Measurements from ENCODE around the gene SSUH2. TPM values are rescaled to one million over a fixed set of nuclear protein-coding genes. Genes with fewer than 3 reads are reported as not detected.

Gene SSUH2
- polyA plus RNA-seq, 3 donors = not detected

DNA sequence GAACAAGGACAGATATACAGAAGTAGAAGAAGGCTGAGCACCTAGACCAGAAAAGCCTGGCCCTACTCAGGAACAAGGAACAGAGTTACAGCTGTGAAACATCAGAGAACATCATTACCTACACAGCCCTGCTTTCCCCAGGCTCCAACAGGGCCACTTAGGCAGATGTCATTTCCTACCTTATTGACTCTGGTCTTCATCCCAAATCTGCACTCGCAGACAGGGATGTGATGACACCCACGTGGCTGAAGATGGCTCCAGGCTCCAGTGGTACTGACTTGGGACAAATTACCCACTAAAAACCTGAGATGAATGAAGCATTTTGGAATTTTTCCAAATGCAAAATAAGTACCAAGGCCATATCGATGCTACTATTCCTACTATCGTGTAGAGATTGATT lies 18.0 kb upstream of the SSUH2 start:
- DNase-seq = no peak
- Mint-ChIP-seq H3K9me3 (peaks cover 0 to 2% (median 0%) of the 10 kb centered on the region in 7 donors), H3K4me3 (no peak overlapping the region), H3K27me3 (ENCODE audit: low read depth in 3 of 3) (peaks cover 2 to 5% (median 4%) of the 10 kb centered on the region in 3 donors), H3K27ac (no peak overlapping the region), H3K4me1 (peaks cover 21% of the 10 kb centered on the region), H3K36me3 (no peaks in the 10 kb centered on the region)
- Histone ChIP-seq H3K4me2 (replicated peaks; ENCODE audit: extremely low read depth, low read length, poor library complexity, severe bottlenecking) (no peak overlapping the region), H3K4me1 (ENCODE audit: control insufficient read depth in 1 of 2, insufficient read depth in 2 of 2, low read length in 2 of 2) (peaks cover 10 to 14% of the 10 kb centered on the region in 2 donors), H3K27ac (ENCODE audit: low read depth in 1 of 2, low read length in 2 of 2) (no peak overlapping the region), H3K9me3 (replicated peaks in 1 of 2; ENCODE audit: control insufficient read depth in 1 of 2, insufficient read depth in 1 of 2, low read length in 2 of 2) (no peaks in the 10 kb centered on the region), H3K9ac (ENCODE audit: insufficient read depth, low read length, poor library complexity, severe bottlenecking) (no peak overlapping the region), H3K4me3 (replicated peaks in 1 of 3; ENCODE audit: low read depth in 2 of 3, low read length in 3 of 3) (no peak overlapping the region), H2AFZ (ENCODE audit: insufficient read depth, low read depth, low read length, poor library complexity, severe bottlenecking) (no peak overlapping the region), H4K20me1 (ENCODE audit: insufficient read depth, low read length) (no peaks in the 10 kb centered on the region), H3K36me3 (replicated peaks in 1 of 2; ENCODE audit: control insufficient read depth in 1 of 2, insufficient read depth in 2 of 2, low read length in 2 of 2) (no peaks in the 10 kb centered on the region), H3K27me3 (ENCODE audit: control insufficient read depth in 2 of 2, insufficient read depth in 2 of 2, low read length in 2 of 2) (no peaks in the 10 kb centered on the region), H3K79me2 (ENCODE audit: insufficient read depth, low read length) (no peaks in the 10 kb centered on the region)
- TF ChIP-seq, protein P1, sequence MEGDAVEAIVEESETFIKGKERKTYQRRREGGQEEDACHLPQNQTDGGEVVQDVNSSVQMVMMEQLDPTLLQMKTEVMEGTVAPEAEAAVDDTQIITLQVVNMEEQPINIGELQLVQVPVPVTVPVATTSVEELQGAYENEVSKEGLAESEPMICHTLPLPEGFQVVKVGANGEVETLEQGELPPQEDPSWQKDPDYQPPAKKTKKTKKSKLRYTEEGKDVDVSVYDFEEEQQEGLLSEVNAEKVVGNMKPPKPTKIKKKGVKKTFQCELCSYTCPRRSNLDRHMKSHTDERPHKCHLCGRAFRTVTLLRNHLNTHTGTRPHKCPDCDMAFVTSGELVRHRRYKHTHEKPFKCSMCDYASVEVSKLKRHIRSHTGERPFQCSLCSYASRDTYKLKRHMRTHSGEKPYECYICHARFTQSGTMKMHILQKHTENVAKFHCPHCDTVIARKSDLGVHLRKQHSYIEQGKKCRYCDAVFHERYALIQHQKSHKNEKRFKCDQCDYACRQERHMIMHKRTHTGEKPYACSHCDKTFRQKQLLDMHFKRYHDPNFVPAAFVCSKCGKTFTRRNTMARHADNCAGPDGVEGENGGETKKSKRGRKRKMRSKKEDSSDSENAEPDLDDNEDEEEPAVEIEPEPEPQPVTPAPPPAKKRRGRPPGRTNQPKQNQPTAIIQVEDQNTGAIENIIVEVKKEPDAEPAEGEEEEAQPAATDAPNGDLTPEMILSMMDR (IDR thresholded peaks at IDR 0.05) = no peak
- intact Hi-C loops (cut with micrococcal nuclease) = no loop called here
- WGBS (ENCODE audit: insufficient coverage) = 80% methylated on average over 4 of the region's 4 CpGs

DNA sequence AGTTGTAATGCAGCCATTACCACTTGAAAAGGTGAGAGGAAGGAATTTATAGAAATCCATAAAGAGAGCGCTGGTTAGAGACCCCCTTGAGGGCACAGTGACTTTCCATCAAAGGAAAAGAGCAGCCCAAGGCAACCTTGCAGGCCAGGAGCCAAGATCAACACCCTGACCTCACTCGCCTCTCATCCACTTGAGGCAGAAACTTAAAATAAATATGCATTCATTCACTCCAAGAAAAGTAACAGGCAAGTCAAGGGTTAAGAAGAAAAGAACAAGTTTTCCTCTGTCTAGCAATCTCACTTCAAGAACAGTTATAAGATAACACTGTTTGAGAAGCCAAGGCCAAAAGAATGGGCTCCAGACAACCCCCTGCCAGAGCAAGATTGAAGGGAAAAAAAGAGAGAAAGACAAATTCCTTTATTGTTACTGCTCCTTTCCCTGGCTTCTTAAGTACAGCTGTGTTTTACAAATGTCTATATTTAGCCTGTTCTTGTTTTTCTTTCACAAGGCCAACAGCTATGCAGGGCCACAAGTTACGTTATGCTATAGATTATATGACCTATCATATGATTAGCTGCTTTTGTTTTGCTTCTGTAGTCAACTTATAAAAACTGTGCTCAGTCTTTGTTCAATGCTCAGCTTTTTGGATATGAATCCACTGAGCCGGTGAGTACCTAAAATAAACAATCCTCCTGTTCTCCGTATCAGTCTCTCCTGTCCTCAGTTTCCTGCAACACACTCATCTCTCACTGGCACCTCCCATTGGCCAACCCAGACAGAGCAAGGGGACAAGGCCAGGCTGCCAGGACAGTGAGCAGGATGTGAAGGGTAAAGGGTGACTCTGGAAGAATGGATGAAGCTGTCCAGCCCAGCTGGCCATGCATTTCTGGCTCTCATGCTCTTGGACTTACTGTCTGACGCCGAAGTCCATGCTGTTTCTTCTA lies 15.8 kb upstream of the SSUH2 start:
- WGBS (ENCODE audit: insufficient coverage) = 100% methylated on average over 2 of the region's 7 CpGs
- Mint-ChIP-seq H3K4me1 (peaks cover 15% of the 10 kb centered on the region), H3K27me3 (ENCODE audit: low read depth in 3 of 3) (peaks cover 0 to 3% (median 3%) of the 10 kb centered on the region in 3 donors), H3K9me3 (no peaks in the 10 kb centered on the region), H3K4me3 (no peak overlapping the region), H3K27ac (no peak overlapping the region), H3K36me3 (no peaks in the 10 kb centered on the region)
- Histone ChIP-seq H3K27me3 (ENCODE audit: control insufficient read depth in 2 of 2, insufficient read depth in 2 of 2, low read length in 2 of 2) (no peaks in the 10 kb centered on the region), H2AFZ (ENCODE audit: insufficient read depth, low read depth, low read length, poor library complexity, severe bottlenecking) (no peak overlapping the region), H3K79me2 (ENCODE audit: insufficient read depth, low read length) (no peaks in the 10 kb centered on the region), H4K20me1 (ENCODE audit: insufficient read depth, low read length) (no peaks in the 10 kb centered on the region), H3K9me3 (replicated peaks in 1 of 2; ENCODE audit: control insufficient read depth in 1 of 2, insufficient read depth in 1 of 2, low read length in 2 of 2) (no peaks in the 10 kb centered on the region), H3K4me3 (replicated peaks in 1 of 3; ENCODE audit: low read depth in 2 of 3, low read length in 3 of 3) (no peak overlapping the region), H3K27ac (ENCODE audit: low read depth in 1 of 2, low read length in 2 of 2) (no peak overlapping the region), H3K4me2 (replicated peaks; ENCODE audit: extremely low read depth, low read length, poor library complexity, severe bottlenecking) (no peak overlapping the region), H3K9ac (ENCODE audit: insufficient read depth, low read length, poor library complexity, severe bottlenecking) (no peak overlapping the region), H3K4me1 (ENCODE audit: control insufficient read depth in 1 of 2, insufficient read depth in 2 of 2, low read length in 2 of 2) (peaks cover 7 to 10% of the 10 kb centered on the region in 2 donors), H3K36me3 (replicated peaks in 1 of 2; ENCODE audit: control insufficient read depth in 1 of 2, insufficient read depth in 2 of 2, low read length in 2 of 2) (no peaks in the 10 kb centered on the region)
- intact Hi-C loops (cut with micrococcal nuclease) = no loop called here
- DNase-seq = no peak
- TF ChIP-seq, protein P1 (IDR thresholded peaks at IDR 0.05) = no peak
